ENCODE data around the gene PRPF39.

PRPF39 gene

GRCh38 chr14:45083617-45083975 lies 320 bp upstream of the PRPF39 start:
- no peak for DNase-seq

DNA sequence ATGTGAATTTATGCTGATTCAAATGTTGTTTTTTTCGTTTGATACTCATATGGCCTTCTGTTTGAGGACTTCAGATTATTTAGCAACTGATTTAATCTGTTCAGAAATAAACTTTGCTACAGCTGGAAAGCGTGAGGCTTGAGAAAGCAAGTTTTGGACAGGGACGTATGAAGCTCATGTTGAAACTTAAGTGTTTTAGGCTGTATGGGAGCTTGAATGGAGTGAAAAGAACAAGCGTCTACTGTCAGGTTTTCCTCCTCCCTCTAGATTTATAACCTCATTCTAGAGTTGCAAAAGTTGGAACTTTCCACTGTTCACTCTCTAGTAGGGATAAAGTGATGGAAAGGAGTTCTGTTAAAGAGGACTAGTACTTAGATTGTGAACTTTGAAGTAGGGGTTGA lies 1.0 kb downstream of the PRPF39 start:
- peak; percentile 28 for DNase-seq

GRCh38 chr14:45089813-45090212 lies 5.9 kb downstream of the PRPF39 start:
- DNase-seq = no peak

GRCh38 chr14:45091710-45092109 lies 7.8 kb downstream of the PRPF39 start:
- no peak for DNase-seq

DNA sequence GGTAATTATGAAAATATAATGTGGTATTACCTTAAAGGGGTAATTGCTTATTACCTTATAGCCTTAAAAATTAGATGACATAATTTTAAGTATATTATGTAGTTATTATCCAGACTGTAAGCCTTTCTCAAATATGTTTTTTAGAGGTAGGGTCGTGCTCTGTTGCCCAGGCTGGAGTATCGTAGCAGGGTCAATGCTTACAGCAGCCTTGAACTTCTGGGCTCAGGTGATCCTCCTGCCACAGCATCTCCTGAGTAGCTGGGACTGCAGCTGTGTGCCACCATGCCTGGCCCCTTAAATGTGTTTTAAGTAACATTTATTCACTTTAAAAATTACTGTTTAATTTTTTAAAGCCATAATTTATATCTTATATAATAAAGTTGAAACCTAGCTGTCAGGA lies 10.4 kb downstream of the PRPF39 start:
- no peak for DNase-seq

DNA sequence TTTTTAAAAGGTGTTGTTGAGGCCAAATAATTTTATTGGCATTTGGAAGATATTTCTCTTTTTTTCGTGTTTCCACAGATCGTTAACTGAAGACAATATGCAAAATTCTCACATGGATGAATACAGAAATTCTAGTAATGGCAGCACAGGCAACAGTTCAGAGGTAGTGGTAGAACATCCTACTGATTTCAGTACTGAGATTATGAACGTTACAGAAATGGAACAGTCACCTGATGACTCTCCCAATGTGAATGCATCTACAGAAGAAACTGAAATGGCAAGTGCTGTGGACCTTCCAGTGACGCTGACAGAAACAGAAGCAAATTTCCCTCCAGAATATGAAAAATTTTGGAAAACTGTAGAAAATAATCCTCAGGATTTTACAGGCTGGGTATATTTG lies 11.2 kb downstream of the PRPF39 start:
- DNase-seq = no peak

DNA sequence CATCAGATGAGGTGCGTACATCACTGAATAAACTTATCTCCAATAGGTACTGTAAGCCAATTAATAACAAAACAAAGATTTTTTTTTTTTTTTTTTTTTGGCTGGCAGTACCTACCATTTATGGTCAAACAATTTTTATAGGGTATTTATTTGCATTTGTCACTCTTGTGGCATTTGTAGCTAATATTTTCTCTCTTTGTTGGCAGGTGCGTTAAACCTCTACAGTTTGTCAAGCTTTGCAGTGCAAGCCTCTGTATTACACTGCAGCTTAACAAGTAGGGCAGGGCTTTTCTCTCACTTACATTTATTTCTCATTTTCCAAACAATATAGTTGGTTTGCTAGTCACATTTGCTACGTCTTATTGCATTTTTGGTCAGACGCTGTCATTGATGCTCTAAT lies 12.3 kb downstream of the PRPF39 start:
- DNase-seq = no peak

GRCh38 chr14:45103806-45104205 lies 19.9 kb downstream of the PRPF39 start:
- DNase-seq = no peak

- no peak for DNase-seq
Observed at GRCh38 chr14:45104561-45104960, 20.6 kb downstream of the PRPF39 start.

DNA sequence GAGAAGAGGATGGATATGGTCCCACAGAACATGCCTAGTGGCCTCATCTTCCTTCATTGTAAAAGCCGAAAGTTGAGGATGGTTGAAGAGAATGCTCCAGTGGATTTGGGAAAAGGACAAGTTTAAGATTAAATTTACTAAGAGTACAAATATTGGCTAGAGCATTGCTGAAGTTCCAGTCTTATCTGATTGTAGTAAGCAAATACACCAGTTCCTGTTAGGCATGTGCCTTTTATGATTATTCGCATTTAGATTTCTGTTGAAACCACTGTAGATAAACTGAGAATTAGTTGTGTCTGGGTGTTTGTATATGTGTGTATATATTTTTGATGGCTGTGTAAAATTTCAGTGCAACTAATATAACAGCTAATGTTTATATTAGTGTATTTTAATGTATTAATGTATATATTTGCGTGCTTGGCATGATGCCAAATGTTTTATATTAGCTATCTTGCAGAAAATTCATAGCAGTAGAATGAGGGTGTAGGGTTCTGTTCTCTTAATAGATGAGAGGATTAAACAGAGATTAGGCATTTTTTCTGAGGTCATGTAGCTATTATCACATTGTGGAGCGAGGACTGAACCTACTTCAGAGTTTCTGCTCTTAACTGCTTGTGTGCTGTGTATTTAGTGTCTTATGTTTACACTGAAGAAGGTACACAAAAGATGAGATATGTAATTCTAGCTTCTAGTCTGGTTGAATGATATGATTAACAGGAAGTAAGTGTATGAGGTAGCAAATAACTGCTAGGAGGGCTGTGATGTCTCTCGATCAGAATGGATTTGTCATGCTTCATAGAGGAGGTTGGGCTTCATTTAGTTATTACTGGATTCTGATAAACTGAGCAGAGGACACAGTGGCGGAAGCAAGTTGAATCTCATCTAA lies 29.2 kb downstream of the PRPF39 start:
- no peak for DNase-seq

- DNase-seq = no peak
Observed at GRCh38 chr14:45114327-45114726, 30.4 kb downstream of the PRPF39 start.

GRCh38 chr14:45118594-45118993 lies 34.7 kb downstream of the PRPF39 start:
- no peak for DNase-seq

- no peak for DNase-seq
Observed at GRCh38 chr14:45120096-45120495, 36.2 kb downstream of the PRPF39 start.

DNA sequence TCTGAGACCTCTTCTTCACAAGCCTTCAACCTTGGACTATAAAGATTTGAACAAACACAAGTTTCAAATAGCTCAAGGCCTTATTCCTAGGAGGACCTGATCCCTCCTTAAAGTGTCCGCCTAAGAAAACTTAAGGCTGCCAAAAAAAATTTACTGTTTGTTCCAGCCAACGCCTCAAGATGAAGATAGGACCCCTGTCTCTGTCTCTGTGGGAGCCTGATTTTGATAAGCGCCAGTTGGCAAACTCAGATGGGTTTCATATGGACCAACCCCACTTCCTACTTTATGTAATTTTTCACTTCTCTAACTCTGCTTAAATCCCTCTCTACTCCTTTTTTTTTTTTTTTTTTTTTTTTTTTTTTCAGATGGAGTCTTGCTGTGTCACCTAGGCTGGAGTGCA lies 39.4 kb downstream of the PRPF39 start:
- no peak for DNase-seq

DNA sequence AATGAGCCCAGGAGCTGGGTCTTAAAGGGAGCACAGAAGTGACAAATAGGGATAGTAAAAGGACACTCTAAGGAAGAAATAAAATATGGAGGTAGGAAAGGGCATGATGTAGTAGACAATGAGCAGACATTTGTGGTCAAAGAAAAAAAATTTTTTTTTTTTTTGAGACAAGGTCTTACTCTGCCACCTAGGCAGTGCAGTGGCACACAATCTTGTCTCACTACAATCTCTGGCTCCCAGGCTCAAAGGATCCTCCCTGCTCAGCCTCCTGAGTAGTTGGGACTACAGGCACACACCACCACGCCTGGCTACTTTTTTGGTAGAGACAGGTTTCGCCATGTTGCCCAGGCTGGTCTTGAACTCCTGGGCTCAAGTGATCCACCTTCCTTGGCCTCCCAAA lies 41.8 kb downstream of the PRPF39 start:
- no peak for DNase-seq

- DNase-seq = no peak
Observed at GRCh38 chr14:45128963-45129629, 45.2 kb downstream of the PRPF39 start.

DNA sequence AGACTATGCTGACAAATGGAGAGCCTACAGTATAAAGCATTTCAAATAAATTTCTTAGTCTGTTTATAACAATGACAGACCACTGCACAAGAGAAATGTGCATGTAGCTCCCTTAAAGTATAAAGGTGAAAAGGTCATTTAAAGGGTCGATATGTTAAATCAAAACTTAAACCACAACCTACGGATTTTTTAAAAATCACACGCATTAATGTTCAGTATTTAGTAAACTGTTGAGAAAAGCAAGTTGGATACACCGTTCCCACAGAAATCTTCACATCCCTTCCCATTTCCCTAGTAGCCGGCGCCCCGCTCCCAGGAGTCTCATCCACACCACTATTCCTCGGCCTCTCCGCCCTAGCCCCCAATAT lies 49.8 kb downstream of the PRPF39 start:
- DNase-seq = no peak

DNA sequence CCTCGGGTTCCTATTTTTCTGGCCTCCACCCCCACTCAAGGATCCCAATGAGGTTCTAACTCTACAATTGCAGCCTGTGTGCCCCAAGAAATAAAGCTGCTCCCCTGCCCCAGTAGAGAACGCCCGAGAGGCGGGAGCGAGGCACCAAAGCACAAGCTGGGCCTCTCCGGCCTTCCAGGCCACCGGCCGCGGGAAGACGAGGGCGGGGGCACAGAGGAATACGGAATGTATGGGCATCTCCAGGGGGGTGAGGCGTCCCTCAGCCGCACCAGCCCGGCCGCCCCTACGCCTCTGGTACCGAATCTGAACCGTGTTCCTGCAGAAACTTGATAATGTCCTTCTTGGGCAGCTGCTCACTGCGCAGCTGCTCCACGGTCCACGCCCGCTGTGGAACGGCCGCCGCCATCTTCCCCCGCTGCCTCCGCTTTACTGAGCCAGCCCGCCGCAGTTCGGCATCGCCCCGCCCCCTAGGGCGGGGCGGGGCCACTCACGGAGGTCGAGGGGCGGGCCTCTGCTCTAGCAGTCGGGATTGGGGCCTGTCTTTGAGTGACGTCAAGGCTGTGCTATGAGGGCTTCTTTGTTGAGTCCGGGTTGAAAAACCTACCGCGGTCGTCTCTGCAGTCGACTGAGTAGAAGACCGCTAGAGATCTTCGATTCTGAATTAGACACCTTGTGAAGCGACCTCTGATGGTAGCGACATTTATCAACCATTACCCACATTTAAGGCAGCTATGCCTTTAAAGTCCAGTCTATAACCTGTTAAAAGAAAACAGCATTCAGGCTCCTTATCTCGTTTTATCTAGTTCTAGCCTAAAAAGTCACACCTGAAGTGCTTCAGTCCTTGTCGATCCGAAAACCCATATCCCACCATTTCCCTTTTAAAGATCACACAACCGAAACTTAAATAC lies 50.4 kb downstream of the PRPF39 start, which contains the start of gene FKBP3:
Gene FKBP3, minus strand, starts transcription at position 431 of the 908 bp plus-strand sequence. Its CDS starts 25 bp downstream, at position 406.
- peak; percentile 99 for DNase-seq

DNA sequence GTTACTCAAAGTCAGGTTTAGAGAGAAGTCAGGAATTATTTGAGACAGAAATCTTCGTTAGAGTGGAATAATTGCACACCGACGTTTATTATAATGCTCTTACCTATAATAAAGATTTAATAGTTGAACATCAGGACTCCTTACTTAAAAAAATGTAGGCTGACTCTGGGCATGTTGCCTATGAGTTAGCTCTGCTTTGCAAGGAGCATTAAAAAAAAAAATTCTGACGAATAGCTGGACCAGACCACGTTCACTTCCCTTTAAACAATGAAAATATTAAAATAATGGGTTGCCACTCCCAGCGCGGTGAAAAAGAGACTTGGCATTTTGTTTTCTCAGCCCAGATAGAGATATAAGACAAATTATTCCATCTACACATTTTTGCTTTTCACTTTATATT lies 51.2 kb downstream of the PRPF39 start:
- no peak for DNase-seq

DNA sequence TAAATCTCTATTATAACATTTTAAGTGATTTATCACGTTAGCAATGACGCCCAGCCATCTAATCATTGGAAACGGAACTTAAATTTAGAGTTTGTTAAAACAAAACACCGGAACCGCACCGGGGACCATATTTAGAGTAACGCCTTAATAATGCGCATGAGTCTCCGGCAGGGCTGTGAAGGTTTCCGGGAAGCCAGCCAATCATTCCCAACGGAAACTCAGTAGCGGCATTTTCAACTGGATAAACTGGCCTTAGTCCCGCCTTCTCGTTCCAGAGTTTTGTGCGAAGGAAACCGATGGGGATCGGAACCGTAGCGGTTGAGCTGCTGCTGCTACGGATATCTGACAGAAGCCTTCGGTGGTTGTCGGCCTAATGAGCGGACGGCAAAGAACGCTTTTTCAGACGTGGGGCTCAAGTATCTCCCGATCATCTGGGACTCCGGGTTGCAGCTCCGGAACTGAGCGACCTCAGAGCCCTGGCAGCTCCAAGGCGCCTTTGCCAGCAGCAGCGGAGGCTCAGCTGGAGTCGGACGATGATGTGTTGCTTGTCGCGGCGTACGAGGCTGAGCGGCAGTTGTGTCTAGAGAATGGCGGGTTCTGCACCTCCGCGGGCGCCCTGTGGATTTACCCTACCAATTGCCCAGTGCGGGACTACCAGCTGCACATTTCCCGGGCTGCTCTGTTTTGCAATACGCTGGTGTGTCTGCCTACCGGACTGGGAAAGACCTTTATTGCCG lies 51.9 kb downstream of the PRPF39 start, which contains the start of gene FANCM:
Gene FANCM, plus strand, starts transcription at position 272 of the 737 bp plus-strand sequence. Its CDS starts 102 bp downstream, at position 374.
- peak; percentile 99 for DNase-seq

- no peak for DNase-seq
Observed at GRCh38 chr14:45136399-45136798, 52.5 kb downstream of the PRPF39 start.

DNA sequence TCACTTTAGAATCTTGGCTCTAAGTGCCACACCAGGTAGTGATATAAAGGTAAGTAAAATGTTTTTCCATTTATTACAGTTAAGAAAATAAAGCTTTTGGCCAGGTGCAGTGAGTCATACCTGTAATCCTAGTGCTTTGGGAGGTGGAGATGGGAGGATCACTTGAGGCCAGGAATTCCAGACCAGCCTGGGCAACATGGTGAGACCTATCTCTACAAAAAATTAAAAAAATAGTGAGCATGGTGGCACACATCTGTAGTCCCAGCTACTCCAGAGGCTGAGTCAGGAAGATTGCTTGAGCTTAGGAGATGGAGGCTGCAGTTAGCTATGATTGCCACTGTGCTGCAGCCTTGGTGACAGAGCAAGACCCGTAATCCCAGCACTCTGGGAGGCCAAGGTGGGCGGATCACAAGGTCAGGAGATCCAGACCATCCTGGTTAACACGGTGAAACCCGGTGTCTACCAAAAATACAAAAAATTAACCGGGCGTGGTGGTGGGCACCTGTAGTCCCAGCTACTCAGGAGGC lies 56.8 kb downstream of the PRPF39 start:
- DNase-seq = no peak

All from NCI-H524 treated with DMSO at 0.1 percent for 48 hours (cell line).